ENCODE data around the gene GATM. TPM values are rescaled to one million over a fixed set of nuclear protein-coding genes. Genes with fewer than 3 reads are reported as not detected.

Gene GATM
- total RNA-seq, 2 donors from 2014 or later, result 35.2 to 83.4 TPM

GRCh38 chr15:45354711-45355110, 23.6 kb downstream of the GATM start:
- TF ChIP-seq CTCF (conservative IDR thresholded peaks at IDR 0.05), result no peak
- no peak overlapping the region for H3K4me3 ChIP-seq (ENCODE audit: low read length)
- no peak overlapping the region for H3K27ac ChIP-seq (ENCODE audit: low read depth, low read length)
- H3K36me3 ChIP-seq (ENCODE audit: control insufficient read depth, insufficient read depth, low read length), result no peaks in the 10 kb centered on the region
- no peak for DNase-seq
- WGBS, 2 experiments (ENCODE audit: insufficient coverage in 1 of 2, insufficient read length in 1 of 2), result 90 to 94% methylated on average over 2 to 5 of the region's 5 CpGs
- Mint-ChIP-seq H3K36me3 (ENCODE audit: low read depth) (no peaks in the 10 kb centered on the region), H3K9me3 (no peaks in the 10 kb centered on the region), H3K27ac (no peak overlapping the region), H3K4me3 (no peak overlapping the region), H3K27me3 (ENCODE audit: insufficient read depth) (peaks cover 9% of the 10 kb centered on the region), H3K4me1 (peaks cover 10% of the 10 kb centered on the region)
- no peaks in the 10 kb centered on the region for H3K27me3 ChIP-seq (ENCODE audit: control insufficient read depth, insufficient read depth, low read length, poor library complexity, severe bottlenecking)
- no peaks in the 10 kb centered on the region for H3K9me3 ChIP-seq (ENCODE audit: control insufficient read depth, low read length)
- no peak overlapping the region for H3K9ac ChIP-seq (ENCODE audit: extremely low read depth, low read length, poor library complexity, severe bottlenecking)
- no peaks in the 10 kb centered on the region for H3K4me1 ChIP-seq (ENCODE audit: control insufficient read depth, insufficient read depth, low read length)

DNA sequence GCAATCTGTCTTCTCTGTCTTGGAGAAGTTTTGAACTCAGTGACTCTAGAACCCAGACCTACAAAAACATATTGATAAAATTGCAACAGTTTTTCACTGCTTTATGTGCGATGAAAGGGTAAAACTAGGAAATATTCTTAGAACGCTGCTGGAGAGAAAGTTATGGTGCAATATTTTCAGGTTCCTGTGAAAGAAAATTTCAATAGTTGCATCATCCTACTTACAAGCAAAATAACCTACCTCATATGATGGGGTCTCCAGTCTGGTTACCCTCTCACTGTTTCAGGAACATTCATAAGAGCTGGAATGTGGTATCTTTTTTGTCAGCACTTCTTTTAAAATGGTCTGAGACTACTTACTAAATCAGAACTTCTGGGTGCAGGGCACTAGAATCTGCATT, 27.1 kb downstream of the GATM start:
- Histone ChIP-seq H3K4me1 (ENCODE audit: control insufficient read depth, insufficient read depth, low read length) (no peaks in the 10 kb centered on the region), H3K27me3 (ENCODE audit: control insufficient read depth, insufficient read depth, low read length, poor library complexity, severe bottlenecking) (no peaks in the 10 kb centered on the region), H3K9ac (ENCODE audit: extremely low read depth, low read length, poor library complexity, severe bottlenecking) (no peak overlapping the region), H3K36me3 (ENCODE audit: control insufficient read depth, insufficient read depth, low read length) (no peaks in the 10 kb centered on the region), H3K4me3 (ENCODE audit: low read length) (no peak overlapping the region), H3K27ac (ENCODE audit: low read depth, low read length) (no peak overlapping the region), H3K9me3 (ENCODE audit: control insufficient read depth, low read length) (no peaks in the 10 kb centered on the region)
- peaks cover 27% of the 10 kb centered on the region for H3K4me1 Mint-ChIP-seq
- H3K27me3 Mint-ChIP-seq (ENCODE audit: insufficient read depth), result peaks cover 22% of the 10 kb centered on the region
- TF ChIP-seq CTCF (conservative IDR thresholded peaks at IDR 0.05), result no peak
- DNase-seq, result no peak
- 96 to 100% methylated on average over 1 to 2 of the region's 2 CpGs for WGBS, 2 experiments (ENCODE audit: insufficient coverage in 1 of 2, insufficient read length in 1 of 2)
- H3K36me3 Mint-ChIP-seq (ENCODE audit: low read depth), result no peaks in the 10 kb centered on the region
- H3K4me3 Mint-ChIP-seq, result no peak overlapping the region
- no peak overlapping the region for H3K27ac Mint-ChIP-seq
- H3K9me3 Mint-ChIP-seq, result no peaks in the 10 kb centered on the region

GRCh38 chr15:45349623-45350022, 28.7 kb downstream of the GATM start:
- Histone ChIP-seq H3K27me3 (ENCODE audit: control insufficient read depth, insufficient read depth, low read length, poor library complexity, severe bottlenecking) (no peaks in the 10 kb centered on the region), H3K4me1 (ENCODE audit: control insufficient read depth, insufficient read depth, low read length) (no peaks in the 10 kb centered on the region), H3K36me3 (ENCODE audit: control insufficient read depth, insufficient read depth, low read length) (no peaks in the 10 kb centered on the region), H3K4me3 (ENCODE audit: low read length) (no peak overlapping the region), H3K9me3 (ENCODE audit: control insufficient read depth, low read length) (no peaks in the 10 kb centered on the region), H3K27ac (ENCODE audit: low read depth, low read length) (no peak overlapping the region), H3K9ac (ENCODE audit: extremely low read depth, low read length, poor library complexity, severe bottlenecking) (no peak overlapping the region)
- Mint-ChIP-seq H3K9me3 (no peaks in the 10 kb centered on the region), H3K4me3 (no peak overlapping the region), H3K36me3 (ENCODE audit: low read depth) (no peaks in the 10 kb centered on the region), H3K27me3 (ENCODE audit: insufficient read depth) (peaks cover 22% of the 10 kb centered on the region), H3K4me1 (peaks cover 24% of the 10 kb centered on the region), H3K27ac (no peak overlapping the region)
- 89 to 95% methylated on average over 3 of the region's 3 CpGs for WGBS, 2 experiments (ENCODE audit: insufficient coverage in 1 of 2, insufficient read length in 1 of 2)
- DNase-seq, result no peak
- TF ChIP-seq CTCF (conservative IDR thresholded peaks at IDR 0.05), result no peak
